K562 (cell line): Measurements from ENCODE around the gene CCDC32. TPM values are rescaled to one million over a fixed set of nuclear protein-coding genes. Genes with fewer than 3 reads are reported as not detected.
A peak's percentile ranks its signal among the peaks of the same experiment; 100 is the strongest.

Experiments
- BRCA1 ChIP-seq, 2 experiments: fragments of 450-650 bp in 1 of 2; sonication (generic) in 1 of 2; formaldehyde crosslinking in 1 of 2; IDR thresholded peaks; 2 replicates each; pipeline versions ENCODE4 v1.5.0 to v1.6.1; 2017 to 2020; ENCODE audit warnings: mild to moderate bottlenecking in 1 of 2, missing genetic modification reagents in 1 of 2
- CBFA2T2 ChIP-seq: fragments of 450-650 bp; conservative IDR thresholded peaks from 2 replicates; pipeline ENCODE4 v1.6.1; 2017; ENCODE audit warnings: mild to moderate bottlenecking
- HDAC6 ChIP-seq: IDR thresholded peaks from 2 replicates; pipeline ENCODE4 v1.6.1; 2012; ENCODE audit warnings: low read depth, mild to moderate bottlenecking, control low read depth, inconsistent platforms, low read length, moderate library complexity
- HOXB6 ChIP-seq: fragments of 250-450 bp; sonication (Bioruptor Pico); IDR thresholded peaks from 2 replicates; pipeline ENCODE4 v1.5.1; 2022; ENCODE audit warnings: mild to moderate bottlenecking, borderline replicate concordance
- KDM2B ChIP-seq: fragments of 250-450 bp; sonication (Bioruptor Pico); IDR thresholded peaks from 2 replicates; pipeline ENCODE4 v1.8.0; 2021; ENCODE audit warnings: mild to moderate bottlenecking, moderate library complexity
- KDM4B ChIP-seq, 2 experiments: fragments of 450-650 bp in 1 of 2; sonication (generic) in 1 of 2; IDR thresholded peaks; 2 replicates each; pipeline ENCODE4 v1.6.1; 2016 to 2017; ENCODE audit warnings: borderline replicate concordance in 2 of 2, antibody characterized with exemption in 1 of 2, low read depth in 1 of 2, mild to moderate bottlenecking in 1 of 2
- MAFK ChIP-seq: IDR thresholded peaks from 2 replicates; pipeline ENCODE4 v1.6.1; 2011; ENCODE audit warnings: low read length, improper control_type of control experiment
- NR2C2 ChIP-seq, 2 experiments: fragments of 200-800 bp in 1 of 2; sonication (Bioruptor generic) in 1 of 2; sonication (generic) in 1 of 2; formaldehyde crosslinking in 1 of 2; IDR thresholded peaks; 2 replicates each; pipeline versions ENCODE4 v1.6.1 to v1.8.0; 2016 to 2022; ENCODE audit warnings: mild to moderate bottlenecking in 1 of 2, missing compliant biosample characterization in 1 of 2, missing genetic modification characterization in 1 of 2, missing genetic modification reagents in 1 of 2
- NR2F6 ChIP-seq: fragments of 450-650 bp; formaldehyde crosslinking; IDR thresholded peaks from 2 replicates; pipeline ENCODE4 v1.4.0; 2020; ENCODE audit warnings: mild to moderate bottlenecking
- RBFOX2 ChIP-seq: fragments of 200-400 bp; formaldehyde crosslinking; IDR thresholded peaks from 2 replicates; pipeline ENCODE4 v1.6.1; 2017; ENCODE audit warnings: low read depth, mild to moderate bottlenecking, low read length, moderate library complexity
- TOE1 ChIP-seq, 2 experiments: fragments of 450-650 bp in 1 of 2; sonication (generic) in 1 of 2; formaldehyde crosslinking in 1 of 2; IDR thresholded peaks; 2 replicates each; pipeline versions ENCODE4 v1.7.1 to v1.8.0; 2016 to 2022; ENCODE audit warnings: borderline replicate concordance in 2 of 2, mild to moderate bottlenecking in 2 of 2, antibody characterized with exemption in 1 of 2, inconsistent platforms in 1 of 2, low read depth in 1 of 2, missing genetic modification reagents in 1 of 2, moderate library complexity in 1 of 2
- ZNF586 ChIP-seq: fragments of 450-650 bp; formaldehyde crosslinking; conservative IDR thresholded peaks from 2 replicates; pipeline ENCODE4 v1.4.0; 2020; ENCODE audit warnings: mild to moderate bottlenecking, moderate library complexity
- polyA plus RNA-seq, 8 experiments: library from polyadenylated mRNA; depleted of rRNA in 4 of 8; stranded (reverse) in 5 of 8; unstranded in 3 of 8; fragments of >200 nt; fragmentation: Nextera tagmentation in 2 of 8; fragmentation: Illumina TruSeq in 1 of 8; extraction: Ambion mirVana in 2 of 8; extraction: Trizol in 1 of 8; gene quantifications; 2 replicates each; pipeline versions ENCODE4 v1.2.1 to v1.2.3, GENCODE V29; 2011 to 2014; ENCODE audit warnings: inconsistent platforms in 1 of 8, missing spikeins in 1 of 8
- total RNA-seq, 7 experiments: library from RNA; depleted of rRNA in 6 of 7; stranded (reverse); fragments of >200 nt in 6 of 7; fragmentation: Illumina TruSeq in 2 of 7; extraction: Trizol in 2 of 7; gene quantifications; 2 replicates each; pipeline versions ENCODE4 v1.2.1 to v1.2.3, GENCODE V29; 2011 to 2021; ENCODE audit warnings: low replicate concordance in 1 of 7
- TF ChIP-seq, protein P1 (sequence below): sonication (generic); formaldehyde crosslinking; IDR thresholded peaks from 2 replicates; pipeline ENCODE4 v1.8.0; 2022; ENCODE audit warnings: missing genetic modification reagents, mild to moderate bottlenecking, moderate library complexity, borderline replicate concordance
- TF ChIP-seq, protein P2 (sequence below): fragments of 450-650 bp; IDR thresholded peaks from 2 replicates; pipeline ENCODE4 v1.6.1; 2014; ENCODE audit warnings: low read depth, mild to moderate bottlenecking, moderate library complexity, borderline replicate concordance
- TF ChIP-seq, protein P3 (sequence below): IDR thresholded peaks from 2 replicates; pipeline ENCODE4 v1.6.1; 2011; ENCODE audit not compliant: insufficient read length; ENCODE audit errors: extremely low read depth
- TF ChIP-seq, protein P4 (sequence below): fragments of 250-450 bp; sonication (Bioruptor Pico); IDR thresholded peaks from 2 replicates; pipeline ENCODE4 v1.5.0; 2021; ENCODE audit warnings: mild to moderate bottlenecking, moderate library complexity

Gene CCDC32
- total and polyA plus RNA-seq, 9 of the 15 experiments (the other 6 are each of a cell fraction or from before 2014, with no cell fraction given): 22.2 to 94.8 (median 37.1) TPM

DNA sequence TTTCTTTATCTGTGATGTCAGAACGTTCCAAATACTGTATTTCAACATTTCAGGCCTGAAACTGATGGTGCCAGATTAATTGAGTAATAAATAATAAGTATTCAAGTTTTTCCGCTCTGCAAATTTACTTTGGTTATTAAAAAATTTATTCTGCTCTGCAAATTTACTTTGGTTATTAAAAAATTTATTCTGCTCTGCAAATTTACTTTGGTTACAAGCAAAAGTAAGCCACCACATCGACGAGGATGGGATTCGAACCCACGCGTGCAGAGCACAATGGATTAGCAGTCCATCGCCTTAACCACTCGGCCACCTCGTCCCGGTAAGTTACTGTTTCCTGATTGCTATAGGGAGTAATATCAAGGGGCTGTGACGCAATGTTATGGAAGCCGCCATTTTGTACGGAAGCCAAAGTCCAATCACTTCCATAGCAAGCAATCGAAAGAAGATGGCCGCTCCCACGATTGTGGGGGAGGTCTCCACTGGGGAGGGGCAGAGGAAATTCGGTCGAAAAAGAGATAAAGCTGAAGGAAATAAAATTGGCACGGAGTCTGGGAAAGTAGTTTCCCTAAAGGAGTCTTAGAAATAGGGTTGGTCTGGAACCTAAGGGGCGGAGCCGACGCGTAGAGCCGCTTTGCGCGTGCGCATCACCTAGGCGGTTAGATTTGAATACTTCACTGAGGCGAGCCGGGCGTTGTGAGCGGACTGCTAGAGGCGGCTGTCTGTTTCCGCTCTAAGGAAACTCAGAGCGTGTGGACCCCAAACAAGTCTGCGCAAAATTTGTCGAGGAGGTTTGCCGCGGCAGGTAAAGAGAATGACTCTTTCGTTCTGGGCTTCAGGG is 29.0 kb upstream of the CCDC32 start, which contains the start of gene KNL1 (continued):
- TF ChIP-seq, protein P1, sequence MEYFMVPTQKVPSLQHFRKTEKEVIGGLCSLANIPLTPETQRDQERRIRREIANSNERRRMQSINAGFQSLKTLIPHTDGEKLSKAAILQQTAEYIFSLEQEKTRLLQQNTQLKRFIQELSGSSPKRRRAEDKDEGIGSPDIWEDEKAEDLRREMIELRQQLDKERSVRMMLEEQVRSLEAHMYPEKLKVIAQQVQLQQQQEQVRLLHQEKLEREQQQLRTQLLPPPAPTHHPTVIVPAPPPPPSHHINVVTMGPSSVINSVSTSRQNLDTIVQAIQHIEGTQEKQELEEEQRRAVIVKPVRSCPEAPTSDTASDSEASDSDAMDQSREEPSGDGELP: peak; percentile 70; the same call in 1 of the 2 replicates
- TF ChIP-seq, protein P2, sequence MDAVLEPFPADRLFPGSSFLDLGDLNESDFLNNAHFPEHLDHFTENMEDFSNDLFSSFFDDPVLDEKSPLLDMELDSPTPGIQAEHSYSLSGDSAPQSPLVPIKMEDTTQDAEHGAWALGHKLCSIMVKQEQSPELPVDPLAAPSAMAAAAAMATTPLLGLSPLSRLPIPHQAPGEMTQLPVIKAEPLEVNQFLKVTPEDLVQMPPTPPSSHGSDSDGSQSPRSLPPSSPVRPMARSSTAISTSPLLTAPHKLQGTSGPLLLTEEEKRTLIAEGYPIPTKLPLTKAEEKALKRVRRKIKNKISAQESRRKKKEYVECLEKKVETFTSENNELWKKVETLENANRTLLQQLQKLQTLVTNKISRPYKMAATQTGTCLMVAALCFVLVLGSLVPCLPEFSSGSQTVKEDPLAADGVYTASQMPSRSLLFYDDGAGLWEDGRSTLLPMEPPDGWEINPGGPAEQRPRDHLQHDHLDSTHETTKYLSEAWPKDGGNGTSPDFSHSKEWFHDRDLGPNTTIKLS: 0 out of 2 replicates have a peak, but pooled peaks have one; percentile 52
- TF ChIP-seq, protein P3, sequence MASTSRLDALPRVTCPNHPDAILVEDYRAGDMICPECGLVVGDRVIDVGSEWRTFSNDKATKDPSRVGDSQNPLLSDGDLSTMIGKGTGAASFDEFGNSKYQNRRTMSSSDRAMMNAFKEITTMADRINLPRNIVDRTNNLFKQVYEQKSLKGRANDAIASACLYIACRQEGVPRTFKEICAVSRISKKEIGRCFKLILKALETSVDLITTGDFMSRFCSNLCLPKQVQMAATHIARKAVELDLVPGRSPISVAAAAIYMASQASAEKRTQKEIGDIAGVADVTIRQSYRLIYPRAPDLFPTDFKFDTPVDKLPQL: no peak
- TF ChIP-seq BRCA1 (IDR thresholded peaks at IDR 0.05): no peak
- no peak for TF ChIP-seq BRCA1 (CRISPR knock-in tag; IDR thresholded peaks at IDR 0.05)
- peak; percentile 45; the same call in 1 of the 2 replicates for TF ChIP-seq HOXB6 (CRISPR knock-in tag)
- peak; percentile 40 for TF ChIP-seq TOE1 (IDR thresholded peaks at IDR 0.05; ENCODE audit: borderline replicate concordance)
- no peak for TF ChIP-seq TOE1 (CRISPR knock-in tag; IDR thresholded peaks at IDR 0.05; ENCODE audit: borderline replicate concordance, low read depth)
- TF ChIP-seq CBFA2T2: no peak
- no peak for TF ChIP-seq ZNF586 (CRISPR knock-in tag)
- TF ChIP-seq MAFK: peak; percentile 4; the same call in 1 of the 2 replicates
- TF ChIP-seq NR2C2 (CRISPR knock-in tag; IDR thresholded peaks at IDR 0.05): peak; percentile 57; the same call in 1 of the 2 replicates
- TF ChIP-seq NR2C2 (tag; IDR thresholded peaks at IDR 0.05): peak; percentile 79
- no peak for TF ChIP-seq KDM4B (IDR thresholded peaks at IDR 0.05; ENCODE audit: borderline replicate concordance in 2 of 2, low read depth in 1 of 2)
- TF ChIP-seq, protein P4, sequence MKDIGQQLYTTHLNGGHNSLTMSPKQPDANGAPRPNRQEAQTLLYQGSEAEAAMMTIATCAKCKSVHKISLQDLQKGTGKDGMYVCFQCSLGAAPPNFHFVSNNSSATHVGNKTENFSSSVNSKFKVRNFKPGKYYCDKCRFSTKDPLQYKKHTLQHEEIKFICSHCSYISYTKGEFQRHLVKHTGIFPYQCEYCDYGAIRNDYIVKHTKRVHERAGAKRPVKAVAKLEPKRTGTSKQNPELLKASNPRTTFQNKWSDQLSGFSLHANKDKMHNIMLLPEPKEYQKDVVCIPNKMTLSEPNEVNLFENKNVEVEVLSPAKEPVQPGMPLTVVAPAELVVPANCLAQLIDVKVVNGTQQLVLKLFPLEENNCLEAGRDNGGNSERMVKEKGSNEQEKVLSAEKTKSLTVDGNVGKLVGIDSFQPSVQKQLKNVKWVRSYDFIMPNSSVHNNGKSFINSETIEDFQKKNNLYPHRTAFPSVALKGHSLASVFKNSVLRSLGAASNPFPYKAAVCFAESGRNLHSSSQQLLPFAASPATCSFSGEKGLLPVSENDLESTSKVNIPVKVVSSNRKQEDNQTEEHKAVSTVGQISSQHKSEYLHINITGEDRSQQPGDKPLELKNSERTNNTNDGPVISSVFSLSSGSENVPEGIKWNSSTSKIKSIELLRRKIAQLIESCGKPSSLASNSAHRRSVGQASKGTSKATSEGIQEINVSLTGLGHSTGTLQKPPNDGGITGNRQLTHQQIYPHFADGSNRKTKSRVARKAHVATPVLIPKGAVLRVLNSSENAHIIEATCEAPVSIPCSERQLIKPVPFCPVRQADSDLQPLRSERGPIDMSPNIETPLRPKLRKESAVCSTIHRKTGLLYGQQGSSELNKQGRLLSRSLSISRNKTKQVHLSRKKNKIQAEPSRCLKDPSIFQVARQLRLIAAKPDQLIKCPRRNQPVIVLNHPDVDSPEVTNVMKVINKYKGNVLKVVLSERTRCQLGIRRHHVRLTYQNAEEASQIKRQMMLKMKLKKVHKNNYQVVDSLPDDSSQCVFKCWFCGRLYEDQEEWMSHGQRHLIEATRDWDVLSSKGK: no peak
- TF ChIP-seq RBFOX2: no peak; the same call in 1 of the 2 replicates
- peak; percentile 12; the same call in 1 of the 2 replicates for TF ChIP-seq NR2F6 (CRISPR knock-in tag)
- TF ChIP-seq HDAC6: no peak
- TF ChIP-seq KDM2B (CRISPR knock-in tag): no peak
